ENCODE measurements around the gene LRMDA. TPM values are rescaled to one million over a fixed set of nuclear protein-coding genes. Genes with fewer than 3 reads are reported as not detected.

Gene LRMDA
- total RNA-seq, 1 experiment from 2014 or later, result 1.2 TPM

DNA sequence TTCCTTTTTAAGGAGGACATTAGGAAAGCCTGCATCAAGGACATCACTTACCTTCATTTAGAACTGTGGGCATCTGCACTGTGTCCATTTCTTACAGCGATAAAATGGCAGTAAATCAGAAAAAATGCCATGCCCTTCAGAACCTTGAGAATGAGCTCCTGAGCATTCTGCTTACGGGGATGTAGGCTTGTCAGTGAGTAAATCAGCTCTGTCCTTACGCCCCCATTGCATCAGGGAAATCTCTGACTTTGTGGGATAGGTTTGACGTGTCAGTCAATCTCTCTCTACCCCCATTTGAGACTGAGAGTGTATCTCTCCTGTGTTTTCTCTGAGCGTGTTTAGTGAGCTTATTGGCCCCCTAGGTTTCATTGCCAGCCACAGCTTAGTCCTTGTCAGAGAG lies 837.1 kb downstream of the LRMDA start:
- no peaks in the 10 kb centered on the region for H3K4me1 ChIP-seq (ENCODE audit: insufficient read depth, low read length)
- no TSS peak for BruUV-seq (replicated peaks)
- ChIA-PET POLR2A (ENCODE audit: unreplicated experiment) (no interaction called here), CTCF (no interaction called here)
- no peaks in the 10 kb centered on the region for H3F3A ChIP-seq (ENCODE audit: low read length, unreplicated experiment)
- intact Hi-C loops (cut with micrococcal nuclease), result no loop called here
- DNase-seq (no peak), ATAC-seq (no peak)
- H3K9me2 ChIP-seq (replicated peaks; ENCODE audit: low read length), result 0 out of 2 replicates have a peak, but pooled peaks cover 6% of the 10 kb centered on the region
- H3K9ac ChIP-seq (ENCODE audit: low read length), result no peak overlapping the region
- no peaks in the 10 kb centered on the region for H4K20me1 ChIP-seq (ENCODE audit: low read length)
- H3K4me3 ChIP-seq (ENCODE audit: low read length), result no peak overlapping the region
- no peaks in the 10 kb centered on the region for H3K9me3 ChIP-seq (ENCODE audit: low read length)
- no peaks in the 10 kb centered on the region for H3K36me3 ChIP-seq (ENCODE audit: low read depth, low read length)
- H3K4me2 ChIP-seq (ENCODE audit: low read length), result no peak overlapping the region
- H3K27me3 ChIP-seq (ENCODE audit: low read length), result peaks cover 26% of the 10 kb centered on the region
- no peak overlapping the region for H3K27ac ChIP-seq (ENCODE audit: low read length)
- H2AFZ ChIP-seq (ENCODE audit: low read length), result no peak overlapping the region
- no peak for TF ChIP-seq EZH2phosphoT487 (IDR thresholded peaks at IDR 0.05; ENCODE audit: borderline replicate concordance, low read length)
- H3K79me2 ChIP-seq (ENCODE audit: low read length), result no peaks in the 10 kb centered on the region

DNA sequence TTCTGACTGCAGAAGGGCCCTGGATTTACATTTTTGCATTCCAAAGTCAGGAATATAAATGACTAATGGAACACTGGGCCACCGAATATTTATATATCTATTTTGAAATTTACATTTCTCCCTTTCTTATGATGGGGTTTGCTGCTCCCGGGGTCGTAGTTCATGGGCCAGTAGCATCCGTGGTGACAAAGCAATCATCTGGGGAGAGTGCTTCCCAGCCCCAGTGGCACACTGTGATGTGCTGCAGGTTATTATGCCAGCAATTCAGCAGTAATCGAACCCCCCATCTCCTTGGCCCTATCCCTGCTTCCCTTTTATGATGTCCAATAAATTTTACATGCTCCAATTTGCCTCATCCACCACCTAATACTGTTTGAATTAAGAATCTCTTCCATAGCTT lies 837.5 kb downstream of the LRMDA start:
- CTCF ChIA-PET, result no interaction called here
- no peak overlapping the region for H3K4me2 ChIP-seq (ENCODE audit: low read length)
- H3K9me3 ChIP-seq (ENCODE audit: low read length), result peaks cover 1% of the 10 kb centered on the region
- no peak for ATAC-seq
- intact Hi-C loops (cut with micrococcal nuclease), result no loop called here
- H3K9me2 ChIP-seq (replicated peaks; ENCODE audit: low read length), result 0 out of 2 replicates have a peak, but pooled peaks cover 6% of the 10 kb centered on the region
- H3K79me2 ChIP-seq (ENCODE audit: low read length), result no peaks in the 10 kb centered on the region
- H3K36me3 ChIP-seq (ENCODE audit: low read depth, low read length), result no peaks in the 10 kb centered on the region
- no peak for DNase-seq
- no peak overlapping the region for H3K27ac ChIP-seq (ENCODE audit: low read length)
- no peak overlapping the region for H3K9ac ChIP-seq (ENCODE audit: low read length)
- no peaks in the 10 kb centered on the region for H3K4me1 ChIP-seq (ENCODE audit: insufficient read depth, low read length)
- H3K4me3 ChIP-seq (ENCODE audit: low read length), result no peak overlapping the region
- TF ChIP-seq CTCF (conservative IDR thresholded peaks at IDR 0.05; ENCODE audit: low read depth, low read length), result no peak
- TF ChIP-seq EZH2 (IDR thresholded peaks at IDR 0.05; ENCODE audit: low read length, unreplicated experiment), result no peak
- TF ChIP-seq EZH2phosphoT487 (IDR thresholded peaks at IDR 0.05; ENCODE audit: borderline replicate concordance, low read length), result no peak
- H3F3A ChIP-seq (ENCODE audit: low read length, unreplicated experiment), result no peaks in the 10 kb centered on the region
- no peaks in the 10 kb centered on the region for H4K20me1 ChIP-seq (ENCODE audit: low read length)
- peaks cover 26% of the 10 kb centered on the region for H3K27me3 ChIP-seq (ENCODE audit: low read length)
- BruUV-seq (replicated peaks), result no TSS peak
- no peak overlapping the region for H2AFZ ChIP-seq (ENCODE audit: low read length)
- POLR2A ChIA-PET (ENCODE audit: unreplicated experiment), result no interaction called here

GRCh38 chr10:76270464-76270863 lies 839.0 kb downstream of the LRMDA start:
- H3K27me3 ChIP-seq (ENCODE audit: low read length), result peaks cover 20% of the 10 kb centered on the region; the same call in 1 of the 2 replicates
- H4K20me1 ChIP-seq (ENCODE audit: low read length), result no peaks in the 10 kb centered on the region
- CTCF ChIA-PET, result no interaction called here
- no peak overlapping the region for H3K27ac ChIP-seq (ENCODE audit: low read length)
- H3K9ac ChIP-seq (ENCODE audit: low read length), result no peak overlapping the region
- H3K4me3 ChIP-seq (ENCODE audit: low read length), result no peak overlapping the region
- no peaks in the 10 kb centered on the region for H3F3A ChIP-seq (ENCODE audit: low read length, unreplicated experiment)
- no peak overlapping the region for H2AFZ ChIP-seq (ENCODE audit: low read length)
- BruUV-seq (replicated peaks), result no TSS peak
- no peaks in the 10 kb centered on the region for H3K36me3 ChIP-seq (ENCODE audit: low read depth, low read length)
- H3K4me2 ChIP-seq (ENCODE audit: low read length), result no peak overlapping the region
- intact Hi-C loops (cut with micrococcal nuclease), result no loop called here
- TF ChIP-seq CTCF (conservative IDR thresholded peaks at IDR 0.05; ENCODE audit: low read depth, low read length), result no peak
- TF ChIP-seq EZH2phosphoT487 (IDR thresholded peaks at IDR 0.05; ENCODE audit: borderline replicate concordance, low read length), result no peak
- TF ChIP-seq EZH2 (IDR thresholded peaks at IDR 0.05; ENCODE audit: low read length, unreplicated experiment), result no peak
- POLR2A ChIA-PET (ENCODE audit: unreplicated experiment), result interaction anchor here (0.6 kb wide), 1 partner anchor 289 kb away, joined by 3 read pairs; no protein-coding TSS in a partner anchor
- no peaks in the 10 kb centered on the region for H3K79me2 ChIP-seq (ENCODE audit: low read length)
- H3K9me2 ChIP-seq (replicated peaks; ENCODE audit: low read length), result 0 out of 2 replicates have a peak, but pooled peaks cover 4% of the 10 kb centered on the region
- no peak for DNase-seq
- H3K9me3 ChIP-seq (ENCODE audit: low read length), result peaks cover 16% of the 10 kb centered on the region
- no peaks in the 10 kb centered on the region for H3K4me1 ChIP-seq (ENCODE audit: insufficient read depth, low read length)
- ATAC-seq, result no peak
